ENCODE data around the gene MRAP.
"Not testable (repeated sequence)": the region's sequence is repeated elsewhere in the genome, so short reads cannot be mapped to it uniquely, and the experiment has no call there.

Gene MRAP

DNA sequence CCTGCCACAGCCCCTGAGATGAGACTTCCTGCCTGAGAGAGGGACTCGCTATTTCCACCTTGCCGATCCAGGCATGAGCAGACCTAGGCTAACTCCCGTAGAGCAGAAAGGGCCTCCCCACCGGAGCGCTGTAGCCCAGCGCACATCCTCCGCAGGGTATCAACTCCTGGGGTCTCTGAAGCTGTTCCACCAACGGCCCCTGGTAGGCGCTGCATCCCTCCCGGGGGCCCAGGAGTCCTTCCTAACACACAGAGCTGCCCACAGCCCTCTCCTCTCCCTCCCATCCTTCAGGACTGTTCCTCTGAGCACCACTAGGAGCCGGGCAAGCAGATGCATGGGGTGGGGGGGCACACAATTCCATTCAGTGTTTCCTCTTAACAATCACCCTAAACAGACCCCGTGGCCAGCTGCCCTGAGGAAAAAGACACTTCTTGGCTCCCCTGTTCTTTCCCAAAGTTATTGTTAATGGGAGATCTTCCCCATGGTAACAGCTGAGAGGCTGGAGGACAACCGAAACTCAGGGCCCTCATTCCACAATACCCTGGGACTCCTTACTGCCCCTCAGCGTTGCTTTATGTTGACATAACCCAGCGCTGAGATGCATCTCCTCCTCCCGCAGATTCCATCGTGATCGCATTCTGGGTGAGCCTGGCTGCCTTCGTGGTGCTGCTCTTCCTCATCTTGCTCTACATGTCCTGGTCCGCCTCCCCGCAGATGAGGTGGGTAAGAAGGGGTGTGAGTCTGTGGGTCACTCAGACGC is 7.5 kb downstream of the MRAP start:
- TF ChIP-seq, protein P1, sequence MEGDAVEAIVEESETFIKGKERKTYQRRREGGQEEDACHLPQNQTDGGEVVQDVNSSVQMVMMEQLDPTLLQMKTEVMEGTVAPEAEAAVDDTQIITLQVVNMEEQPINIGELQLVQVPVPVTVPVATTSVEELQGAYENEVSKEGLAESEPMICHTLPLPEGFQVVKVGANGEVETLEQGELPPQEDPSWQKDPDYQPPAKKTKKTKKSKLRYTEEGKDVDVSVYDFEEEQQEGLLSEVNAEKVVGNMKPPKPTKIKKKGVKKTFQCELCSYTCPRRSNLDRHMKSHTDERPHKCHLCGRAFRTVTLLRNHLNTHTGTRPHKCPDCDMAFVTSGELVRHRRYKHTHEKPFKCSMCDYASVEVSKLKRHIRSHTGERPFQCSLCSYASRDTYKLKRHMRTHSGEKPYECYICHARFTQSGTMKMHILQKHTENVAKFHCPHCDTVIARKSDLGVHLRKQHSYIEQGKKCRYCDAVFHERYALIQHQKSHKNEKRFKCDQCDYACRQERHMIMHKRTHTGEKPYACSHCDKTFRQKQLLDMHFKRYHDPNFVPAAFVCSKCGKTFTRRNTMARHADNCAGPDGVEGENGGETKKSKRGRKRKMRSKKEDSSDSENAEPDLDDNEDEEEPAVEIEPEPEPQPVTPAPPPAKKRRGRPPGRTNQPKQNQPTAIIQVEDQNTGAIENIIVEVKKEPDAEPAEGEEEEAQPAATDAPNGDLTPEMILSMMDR (conservative IDR thresholded peaks at IDR 0.05; ENCODE audit: control insufficient read depth, insufficient read depth, low read depth, low read length): peak; percentile 8
- no peak for DNase-seq (ENCODE audit: low read depth)
- no peak overlapping the region for H3K4me3 ChIP-seq (ENCODE audit: control insufficient read depth, low read depth, low read length)

DNA sequence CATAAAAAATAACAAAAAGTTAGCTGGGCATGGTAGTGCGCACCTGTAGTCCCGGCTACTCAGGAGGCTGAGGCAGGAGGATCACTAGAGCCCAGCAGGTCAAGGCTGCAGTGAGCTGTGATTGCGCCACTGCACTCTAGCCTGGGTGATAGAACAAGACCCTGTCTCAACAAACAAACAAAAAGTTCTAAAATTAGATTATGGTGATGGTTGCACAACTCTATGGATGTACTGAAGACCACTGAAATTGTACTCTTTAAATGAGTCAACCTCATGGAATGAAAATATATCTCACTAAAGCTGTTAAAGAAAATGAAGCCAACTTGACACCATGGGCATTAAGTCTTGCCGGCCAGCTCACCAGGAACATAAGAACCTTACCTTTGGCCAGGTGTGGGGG is 9.1 kb downstream of the MRAP start:
- DNase-seq (ENCODE audit: low read depth): peak; percentile 45
- TF ChIP-seq, protein P1 (conservative IDR thresholded peaks at IDR 0.05; ENCODE audit: control insufficient read depth, insufficient read depth, low read depth, low read length): no peak
- no peak overlapping the region for H3K4me3 ChIP-seq (ENCODE audit: control insufficient read depth, low read depth, low read length)

DNA sequence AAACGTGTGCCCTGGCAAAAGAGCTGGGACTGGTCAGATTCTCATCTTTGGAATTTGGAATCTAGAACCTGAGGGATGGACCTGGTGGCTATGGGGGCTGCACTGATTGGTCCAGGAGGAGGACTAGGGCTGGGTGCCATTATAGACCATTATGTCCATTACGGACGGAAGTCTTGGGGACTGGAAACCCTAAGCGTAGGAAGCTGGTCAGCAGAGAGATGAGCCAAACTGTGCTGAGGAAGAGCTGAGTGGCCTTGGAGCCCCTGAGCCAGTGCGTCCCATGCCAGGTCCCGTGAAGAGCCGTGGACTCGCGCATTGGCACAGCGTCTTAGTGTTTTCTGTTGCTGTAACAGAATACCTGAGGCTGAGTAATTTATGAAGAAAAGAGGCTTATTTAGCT is 10.0 kb downstream of the MRAP start:
- no peak for DNase-seq (ENCODE audit: low read depth)
- TF ChIP-seq, protein P1 (conservative IDR thresholded peaks at IDR 0.05; ENCODE audit: control insufficient read depth, insufficient read depth, low read depth, low read length): no peak
- H3K4me3 ChIP-seq (ENCODE audit: control insufficient read depth, low read depth, low read length): no peak overlapping the region

DNA sequence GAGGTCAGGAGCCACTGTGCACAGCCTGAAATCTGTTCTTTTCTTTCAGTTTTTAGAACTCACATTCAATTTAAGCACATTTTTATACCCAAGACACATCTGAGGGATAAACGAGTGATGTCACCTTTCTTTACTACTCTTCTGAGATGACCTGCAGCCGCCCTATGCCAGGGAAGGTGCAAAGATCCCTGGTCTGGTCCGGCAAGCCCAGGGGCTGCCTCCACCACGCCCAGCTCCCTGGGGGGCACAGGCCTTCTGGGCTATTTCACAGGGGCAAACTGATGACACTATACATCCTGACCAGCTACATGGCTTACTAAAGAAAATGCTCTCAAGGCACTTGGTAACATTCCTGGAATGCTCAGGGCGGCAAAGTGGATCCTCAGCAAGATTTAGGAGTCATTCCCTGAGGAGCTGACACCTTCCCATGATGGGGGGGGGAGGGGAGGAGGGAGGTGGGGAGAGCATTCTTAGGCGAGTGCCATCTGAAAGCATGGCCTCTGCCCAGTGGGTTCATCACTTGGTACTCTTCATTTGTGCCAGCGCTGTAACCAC is 11.3 kb downstream of the MRAP start:
- no peak for DNase-seq (ENCODE audit: low read depth)
- TF ChIP-seq, protein P1 (conservative IDR thresholded peaks at IDR 0.05; ENCODE audit: control insufficient read depth, insufficient read depth, low read depth, low read length): no peak
- H3K4me3 ChIP-seq (ENCODE audit: control insufficient read depth, low read depth, low read length): no peak overlapping the region

DNA sequence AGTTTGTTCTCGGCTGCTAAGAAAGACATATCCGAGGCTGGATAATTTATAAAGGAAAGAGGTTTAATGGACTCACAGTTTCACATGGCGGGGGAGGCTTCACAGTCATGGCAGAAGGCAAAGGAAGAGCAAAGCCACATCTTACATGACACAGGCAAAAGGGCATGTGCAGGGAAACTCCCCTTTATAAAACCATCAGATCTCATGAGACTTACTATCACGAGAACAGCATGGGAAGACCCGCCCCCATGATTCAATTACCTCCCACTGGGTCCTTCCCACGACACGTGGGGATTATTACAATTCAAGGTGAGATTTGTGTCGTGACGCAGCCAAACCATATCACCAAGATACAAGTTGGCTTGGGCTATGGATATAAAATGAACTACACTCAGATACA is 12.3 kb downstream of the MRAP start:
- not testable (repeated sequence) for DNase-seq (ENCODE audit: low read depth); H3K4me3 ChIP-seq (ENCODE audit: control insufficient read depth, low read depth, low read length)

DNA sequence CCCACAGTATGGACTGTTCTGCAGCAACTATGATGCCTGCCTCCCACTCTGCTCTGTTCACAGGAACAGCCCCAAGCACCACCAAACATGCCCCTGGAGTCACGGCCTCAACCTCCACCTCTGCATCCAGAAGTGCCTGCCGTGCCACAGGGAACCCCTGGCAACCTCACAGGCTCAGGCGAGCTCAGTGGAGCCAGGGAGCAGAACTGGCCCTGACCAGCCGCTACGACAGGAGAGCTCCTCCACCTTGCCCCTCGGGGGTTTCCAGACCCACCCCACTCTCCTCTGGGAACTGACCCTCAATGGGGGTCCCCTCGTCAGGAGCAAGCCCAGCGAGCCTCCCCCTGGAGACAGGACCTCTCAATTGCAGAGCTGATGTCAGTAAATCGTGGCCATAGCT is 13.0 kb downstream of the MRAP start:
- no peak for DNase-seq (ENCODE audit: low read depth)
- no peak overlapping the region for H3K4me3 ChIP-seq (ENCODE audit: control insufficient read depth, low read depth, low read length)
- TF ChIP-seq, protein P1 (conservative IDR thresholded peaks at IDR 0.05; ENCODE audit: control insufficient read depth, insufficient read depth, low read depth, low read length): no peak

DNA sequence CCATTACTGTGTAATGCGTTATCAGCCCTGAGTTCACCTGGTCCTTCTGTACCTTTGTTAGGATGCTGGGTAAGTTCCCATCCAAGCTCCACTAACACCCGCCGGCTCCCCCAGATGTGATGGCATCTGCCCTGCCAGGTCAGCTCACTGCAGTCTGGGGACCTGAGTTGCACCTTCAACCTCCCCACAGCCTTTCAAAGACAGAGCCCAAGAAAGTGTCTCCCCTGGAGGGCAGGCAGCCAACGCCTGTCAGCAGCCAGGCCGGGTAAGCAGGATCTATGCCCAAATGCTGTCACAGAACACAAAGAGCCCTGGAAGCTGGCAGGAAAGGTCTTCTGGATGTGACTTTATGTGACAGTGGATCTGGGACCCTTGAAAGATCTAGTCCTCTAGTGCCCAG is 13.7 kb downstream of the MRAP start:
- TF ChIP-seq, protein P1 (conservative IDR thresholded peaks at IDR 0.05; ENCODE audit: control insufficient read depth, insufficient read depth, low read depth, low read length): no peak
- no peak overlapping the region for H3K4me3 ChIP-seq (ENCODE audit: control insufficient read depth, low read depth, low read length)
- DNase-seq (ENCODE audit: low read depth): no peak
